Naive thymus-derived CD4-positive, alpha-beta T cell (primary cell): Measurements from ENCODE around the gene ZDHHC19. TPM values are rescaled to one million over a fixed set of nuclear protein-coding genes. Genes with fewer than 3 reads are reported as not detected.

Experiments
- ATAC-seq: fragments of 150-1000 bp; cut with Tn5 transposase; 2 replicates; pipeline ENCODE4 v1.10.0; 2021; ENCODE audit warnings: mild to moderate bottlenecking, moderate library complexity
- CTCF ChIA-PET: fragments of 350-600 bp; sonication (Branson Sonifier 250); formaldehyde crosslinking; loops from one replicate; lab custom pipeline; 2021; ENCODE audit warnings: antibody characterized with exemption; lab: Charles Lee
- POLR2A ChIA-PET: fragments of 350-600 bp; sonication (Branson Sonifier 250); formaldehyde crosslinking; loops from one replicate; lab custom pipeline; 2021; ENCODE audit warnings: antibody characterized with exemption, inconsistent platforms; lab: Charles Lee
- DNase-seq, 9 donors: peaks; one replicate each; pipeline versions ENCODE4 v3.0.0 to v3.0.0-alpha.2; 2020 to 2022; ENCODE audit warnings: mixed read lengths in 1 of 9
- H3K27ac ChIP-seq: one replicate; pipeline ENCODE4 v1.7.0; 2013; ENCODE audit warnings: mild to moderate bottlenecking, low read depth, low read length, moderate library complexity
- H3K27me3 ChIP-seq, 2 donors: one replicate each; pipeline ENCODE4 v1.7.0; 2013; ENCODE audit warnings: low read length in 2 of 2, mild to moderate bottlenecking in 2 of 2, moderate library complexity in 2 of 2; ENCODE audit not compliant: control insufficient read depth in 2 of 2, insufficient read depth in 2 of 2
- H3K36me3 ChIP-seq, 3 experiments: 1 replicate in 2 of 3; 2 replicates in 1 of 3; pipeline ENCODE4 v1.7.0; 2013; ENCODE audit warnings: low read length in 3 of 3, mild to moderate bottlenecking in 3 of 3, moderate library complexity in 1 of 3; ENCODE audit not compliant: insufficient read depth in 3 of 3, control insufficient read depth in 2 of 3
- H3K4me1 ChIP-seq, 2 donors: one replicate each; pipeline ENCODE4 v1.7.0; 2013; ENCODE audit warnings: low read length in 2 of 2, mild to moderate bottlenecking in 2 of 2, moderate library complexity in 1 of 2; ENCODE audit not compliant: control insufficient read depth in 2 of 2, insufficient read depth in 2 of 2
- H3K4me3 ChIP-seq: 2 replicates; pipeline ENCODE4 v1.7.0; 2013; ENCODE audit warnings: mild to moderate bottlenecking, low read length
- H3K9me3 ChIP-seq, 3 experiments: 1 replicate in 2 of 3; 2 replicates in 1 of 3; pipeline ENCODE4 v1.7.0; 2013; ENCODE audit warnings: low read length in 3 of 3; ENCODE audit not compliant: control insufficient read depth in 2 of 3
- H3K27ac Mint-ChIP-seq, 9 donors: one replicate each; pipeline ENCODE4 v1.8.0; 2020 to 2022; ENCODE audit warnings: mixed read lengths in 9 of 9, mild to moderate bottlenecking in 8 of 9, moderate library complexity in 5 of 9, inconsistent platforms in 2 of 9
- H3K27me3 Mint-ChIP-seq, 5 donors: one replicate each; pipeline ENCODE4 v1.8.0; 2021 to 2022; ENCODE audit warnings: mixed read lengths in 5 of 5, mild to moderate bottlenecking in 1 of 5
- H3K36me3 Mint-ChIP-seq, 5 donors: one replicate each; pipeline ENCODE4 v1.8.0; 2020 to 2022; ENCODE audit warnings: mixed read lengths in 5 of 5, mild to moderate bottlenecking in 3 of 5, inconsistent platforms in 1 of 5
- H3K4me1 Mint-ChIP-seq, 7 donors: one replicate each; pipeline ENCODE4 v1.8.0; 2020 to 2022; ENCODE audit warnings: mixed read lengths in 7 of 7, mild to moderate bottlenecking in 3 of 7, inconsistent platforms in 1 of 7
- H3K4me3 Mint-ChIP-seq, 10 donors: one replicate each; pipeline ENCODE4 v1.8.0; 2020 to 2022; ENCODE audit warnings: mild to moderate bottlenecking in 10 of 10, mixed read lengths in 10 of 10, moderate library complexity in 6 of 10, inconsistent platforms in 2 of 10
- H3K9me3 Mint-ChIP-seq, 11 donors: one replicate each; pipeline ENCODE4 v1.8.0; 2020 to 2022; ENCODE audit warnings: mixed read lengths in 11 of 11, mild to moderate bottlenecking in 4 of 11, inconsistent platforms in 1 of 11, moderate library complexity in 1 of 11
- intact Hi-C, 2 donors: fragments of 100-400 bp; cut with micrococcal nuclease; formaldehyde crosslinking; loops; one replicate each; pipeline ENCODE4 v1.15.1; 2023
- polyA plus RNA-seq, 2 donors: library from polyadenylated mRNA; unstranded; fragments of 300-500 nt; fragmentation: Illumina TruSeq; gene quantifications; one replicate each; pipeline ENCODE4 v1.2.3, GENCODE V29; 2021
- total RNA-seq, 6 experiments: library from RNA in 5 of 6; stranded (reverse) in 5 of 6; gene quantifications; 1 replicate in 5 of 6; 2 replicates in 1 of 6; pipeline ENCODE4 v1.2.3 and lab custom pipeline; 2021 to 2026

ZDHHC19 gene
- total and polyA plus RNA-seq, 7 experiments from 2014 or later, result 0.58 TPM; not detected in 6

DNA sequence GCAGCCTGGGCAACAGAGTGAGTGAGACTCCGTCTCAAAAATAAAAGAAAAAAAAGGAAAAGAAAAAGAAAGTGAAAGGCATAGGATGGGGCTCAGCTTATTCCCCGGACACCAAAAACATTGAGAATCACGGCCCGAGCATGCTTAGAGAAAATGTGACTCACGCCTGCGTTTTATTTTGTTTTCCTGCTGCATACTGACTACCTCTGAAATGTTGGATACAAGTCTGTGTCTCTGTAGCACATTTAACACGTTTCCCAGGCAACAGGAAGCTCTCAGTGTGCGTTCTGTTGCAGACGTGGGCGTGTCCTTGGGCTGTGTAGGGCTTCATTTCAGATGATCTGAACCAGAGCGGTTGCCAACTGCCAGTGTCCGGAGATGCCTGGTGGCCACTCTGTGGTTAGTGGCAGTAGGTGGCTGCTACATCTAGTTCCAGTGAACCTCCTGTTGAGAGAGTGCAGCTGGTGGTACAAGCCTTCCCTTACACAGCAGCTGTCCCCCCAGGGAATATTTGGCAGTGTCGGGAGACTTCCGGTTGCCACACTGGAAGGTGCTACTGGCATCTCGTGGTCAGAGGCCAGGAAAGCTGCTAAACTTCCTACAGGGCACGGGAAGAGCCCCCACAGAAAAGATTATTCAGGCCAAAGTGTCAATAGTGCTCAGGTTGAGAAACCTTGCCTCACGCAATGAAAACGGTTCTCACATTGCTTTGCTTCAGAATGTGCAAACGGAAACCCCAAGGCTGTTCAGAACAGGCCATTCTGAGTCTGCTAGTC is 8.2 kb upstream of the ZDHHC19 start:
- CTCF ChIA-PET, result interaction anchor here (0.5 to 1.4 kb wide), 2 partner anchors 143 to 145 kb away, joined by 3 to 4 read pairs; no protein-coding TSS in a partner anchor
- Mint-ChIP-seq H3K4me3 (peak overlapping the region; percentile 76 to 89 (median 82)), H3K27me3 (peaks cover 0 to 5% (median 4%) of the 10 kb centered on the region in 5 donors), H3K9me3 (peaks cover 0 to 2% (median 0%) of the 10 kb centered on the region in 11 donors), H3K27ac (peak overlapping the region; percentile 87 to 98 (median 91)), H3K36me3 (no peaks in the 10 kb centered on the region), H3K4me1 (peaks cover 10 to 20% (median 15%) of the 10 kb centered on the region in 7 donors)
- POLR2A ChIA-PET, result interaction anchor here (0.8 to 1.1 kb wide), 3 partner anchors 139 to 336 kb away, joined by 3 to 6 read pairs (median 3); no protein-coding TSS in a partner anchor
- peak overlapping the region; percentile 60 for H3K27ac ChIP-seq
- no peaks in the 10 kb centered on the region for H3K36me3 ChIP-seq
- H3K4me1 ChIP-seq, result peaks cover 6 to 7% of the 10 kb centered on the region in 2 donors
- no peaks in the 10 kb centered on the region for H3K9me3 ChIP-seq
- intact Hi-C loops, result loop anchor here in 1 of 2 donors (1.0 to 5.0 kb wide), 4 partner anchors 11 to 137 kb away; partner anchors contain the start of genes DYNLT2B and TFRC
- peak overlapping the region; percentile 49 for H3K4me3 ChIP-seq
- H3K27me3 ChIP-seq, result no peaks in the 10 kb centered on the region
- ATAC-seq (peak; percentile 96), DNase-seq (peak in 8 of 9 donors; percentile 56 to 90 (median 80))

DNA sequence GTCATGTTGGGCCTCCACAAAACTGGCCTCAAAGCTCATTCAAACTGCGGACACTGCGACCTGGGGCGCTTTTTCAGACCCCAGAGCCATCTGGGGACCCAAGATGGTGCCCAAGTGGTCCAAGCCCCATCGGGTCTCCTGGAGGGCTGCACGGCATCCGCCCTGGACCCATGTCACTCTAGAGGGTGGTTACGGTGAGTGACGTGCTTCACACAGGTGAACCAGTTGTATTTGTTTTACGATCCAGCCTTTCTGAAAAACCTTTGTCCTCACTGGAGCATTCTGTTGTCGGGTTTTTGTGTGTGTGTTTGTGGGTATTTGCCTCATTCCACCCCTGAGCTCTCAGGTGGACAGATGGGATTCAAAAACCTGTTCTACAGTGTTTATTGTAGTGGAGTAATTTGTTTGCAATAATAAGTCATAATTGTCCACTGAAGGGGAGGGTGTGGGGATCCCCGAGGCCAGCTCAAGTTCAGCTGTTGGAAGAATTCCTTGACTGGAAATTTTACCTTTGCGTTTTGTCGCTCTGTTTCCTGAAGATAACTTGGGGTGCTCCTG is 7.0 kb upstream of the ZDHHC19 start:
- H3K4me1 ChIP-seq, result peaks cover 6 to 7% of the 10 kb centered on the region in 2 donors
- no peak overlapping the region for H3K4me3 ChIP-seq
- intact Hi-C loops, result loop anchor here in 1 of 2 donors (5.0 kb wide), 1 partner anchor 99 kb away; the partner anchor contains the start of gene DYNLT2B
- H3K36me3 Mint-ChIP-seq, result no peaks in the 10 kb centered on the region
- ChIA-PET CTCF (no interaction called here), POLR2A (interaction anchor here (0.6 kb wide), 1 partner anchor 108 kb away, joined by 3 read pairs; no protein-coding TSS in a partner anchor)
- no peaks in the 10 kb centered on the region for H3K9me3 ChIP-seq
- H3K36me3 ChIP-seq, result no peaks in the 10 kb centered on the region
- peak overlapping the region in 6 of 10 donors; percentile 27 to 83 (median 51) for H3K4me3 Mint-ChIP-seq
- no peak overlapping the region for H3K27ac ChIP-seq
- H3K27me3 Mint-ChIP-seq, result peaks cover 0 to 5% (median 2%) of the 10 kb centered on the region in 5 donors
- no peak for ATAC-seq
- H3K27me3 ChIP-seq, result no peaks in the 10 kb centered on the region
- peaks cover 10 to 20% (median 15%) of the 10 kb centered on the region in 7 donors for H3K4me1 Mint-ChIP-seq
- no peak for DNase-seq
- peak overlapping the region in 7 of 9 donors; percentile 55 to 94 (median 88) for H3K27ac Mint-ChIP-seq
- H3K9me3 Mint-ChIP-seq, result peaks cover 0 to 2% (median 0%) of the 10 kb centered on the region in 11 donors

DNA sequence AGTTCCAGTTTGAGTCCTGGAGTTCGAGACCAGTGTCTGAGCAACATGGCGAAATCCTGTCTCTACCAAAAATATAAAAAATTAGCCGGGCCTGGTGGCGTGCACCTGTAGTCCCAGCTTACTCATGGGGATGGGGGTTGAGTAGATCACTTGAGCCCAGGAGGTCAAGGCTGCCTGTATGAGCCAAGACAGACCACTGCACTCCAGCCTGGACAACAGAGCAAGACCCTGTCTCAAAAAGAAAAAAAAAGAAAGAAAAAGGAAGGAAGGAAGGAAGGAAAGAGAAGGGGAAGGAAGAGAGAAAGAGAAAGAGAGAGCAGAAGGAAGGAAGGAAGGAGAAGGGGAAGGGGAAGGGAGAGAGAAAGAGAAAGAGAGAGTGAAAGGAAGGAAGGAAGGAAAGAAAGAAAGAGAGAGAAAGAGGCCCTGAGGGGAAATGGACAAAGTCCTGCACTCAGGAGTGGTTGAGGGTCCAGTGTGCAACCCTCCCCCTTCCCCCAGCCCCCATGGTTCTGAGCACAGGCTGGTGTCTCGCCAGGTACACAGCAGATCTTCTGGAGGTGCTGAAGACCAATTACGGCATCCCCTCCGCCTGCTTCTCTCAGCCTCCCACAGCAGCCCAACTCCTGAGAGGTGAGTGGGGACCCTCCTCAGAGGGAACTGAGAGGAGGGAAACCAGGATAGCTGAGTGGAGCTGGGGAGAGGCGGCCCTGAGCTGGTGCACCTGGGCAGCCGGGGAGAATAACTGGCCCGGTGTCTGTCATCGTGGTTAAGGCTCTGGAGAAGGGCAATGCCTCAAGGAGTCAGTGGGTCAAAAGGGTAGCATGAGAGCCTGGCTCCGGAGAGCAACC is 6.3 kb upstream of the ZDHHC19 start:
- no peak for ATAC-seq
- DNase-seq, result no peak
- peaks cover 0 to 2% (median 0%) of the 10 kb centered on the region in 11 donors for H3K9me3 Mint-ChIP-seq
- no peaks in the 10 kb centered on the region for H3K27me3 ChIP-seq
- no peak overlapping the region for H3K27ac ChIP-seq
- H3K4me1 ChIP-seq, result peaks cover 6 to 7% of the 10 kb centered on the region in 2 donors
- H3K4me1 Mint-ChIP-seq, result peaks cover 10 to 20% (median 15%) of the 10 kb centered on the region in 7 donors
- no peaks in the 10 kb centered on the region for H3K9me3 ChIP-seq
- H3K36me3 ChIP-seq, result no peaks in the 10 kb centered on the region
- ChIA-PET POLR2A (interaction anchor here (0.6 kb wide), 2 partner anchors 304 to 377 kb away, joined by 3 read pairs; no protein-coding TSS in a partner anchor), CTCF (no interaction called here)
- H3K36me3 Mint-ChIP-seq, result no peaks in the 10 kb centered on the region
- intact Hi-C loops, result loop anchor here in 1 of 2 donors (5.0 kb wide), 1 partner anchor 100 kb away; the partner anchor contains the start of gene DYNLT2B
- H3K4me3 ChIP-seq, result no peak overlapping the region
- no peaks in the 10 kb centered on the region for H3K27me3 Mint-ChIP-seq
- peak overlapping the region in 6 of 9 donors; percentile 47 to 87 (median 82) for H3K27ac Mint-ChIP-seq
- peak overlapping the region in 5 of 10 donors; percentile 27 to 63 (median 39) for H3K4me3 Mint-ChIP-seq

DNA sequence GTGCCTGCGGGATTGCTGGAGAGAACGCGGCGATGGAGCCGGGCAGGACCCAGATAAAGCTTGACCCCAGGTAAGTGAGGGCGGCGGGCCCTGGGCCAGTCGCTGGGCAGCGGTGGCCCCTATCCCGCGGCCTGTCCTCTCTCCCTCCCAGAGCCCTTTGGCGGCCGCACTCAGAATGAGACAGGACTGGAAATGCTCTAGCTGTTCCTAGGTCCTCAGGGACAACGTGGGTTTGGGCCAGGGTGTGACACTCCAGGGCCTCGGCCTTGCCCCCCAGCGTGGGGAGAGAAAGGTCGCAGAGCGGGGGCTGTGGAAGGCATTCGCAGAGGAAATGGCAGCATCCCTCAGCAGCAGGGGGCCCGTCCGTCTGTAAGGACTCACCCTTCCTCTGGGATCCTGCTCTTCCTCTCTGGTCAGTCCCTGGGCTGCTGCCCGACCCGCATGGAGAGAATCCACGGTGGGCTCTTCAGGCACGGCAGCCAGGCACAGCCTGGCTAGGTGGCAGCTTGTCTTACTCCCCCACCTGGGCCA is 5.5 kb upstream of the ZDHHC19 start:
- Histone ChIP-seq H3K9me3 (no peaks in the 10 kb centered on the region), H3K4me3 (no peak overlapping the region), H3K4me1 (peaks cover 6 to 7% of the 10 kb centered on the region in 2 donors), H3K27ac (no peak overlapping the region), H3K36me3 (no peaks in the 10 kb centered on the region), H3K27me3 (no peaks in the 10 kb centered on the region)
- H3K36me3 Mint-ChIP-seq, result no peaks in the 10 kb centered on the region
- no peak for ATAC-seq
- H3K4me1 Mint-ChIP-seq, result peaks cover 10 to 20% (median 15%) of the 10 kb centered on the region in 7 donors
- ChIA-PET CTCF (no interaction called here), POLR2A (interaction anchor here (0.6 kb wide), 2 partner anchors 304 to 378 kb away, joined by 3 read pairs; no protein-coding TSS in a partner anchor)
- intact Hi-C loops, result loop anchor here in 1 of 2 donors (5.0 kb wide), 1 partner anchor 101 kb away; the partner anchor contains the start of gene DYNLT2B
- no peaks in the 10 kb centered on the region for H3K27me3 Mint-ChIP-seq
- no peak overlapping the region for H3K27ac Mint-ChIP-seq
- DNase-seq, result no peak
- no peak overlapping the region for H3K4me3 Mint-ChIP-seq
- peaks cover 0 to 2% (median 0%) of the 10 kb centered on the region in 11 donors for H3K9me3 Mint-ChIP-seq

DNA sequence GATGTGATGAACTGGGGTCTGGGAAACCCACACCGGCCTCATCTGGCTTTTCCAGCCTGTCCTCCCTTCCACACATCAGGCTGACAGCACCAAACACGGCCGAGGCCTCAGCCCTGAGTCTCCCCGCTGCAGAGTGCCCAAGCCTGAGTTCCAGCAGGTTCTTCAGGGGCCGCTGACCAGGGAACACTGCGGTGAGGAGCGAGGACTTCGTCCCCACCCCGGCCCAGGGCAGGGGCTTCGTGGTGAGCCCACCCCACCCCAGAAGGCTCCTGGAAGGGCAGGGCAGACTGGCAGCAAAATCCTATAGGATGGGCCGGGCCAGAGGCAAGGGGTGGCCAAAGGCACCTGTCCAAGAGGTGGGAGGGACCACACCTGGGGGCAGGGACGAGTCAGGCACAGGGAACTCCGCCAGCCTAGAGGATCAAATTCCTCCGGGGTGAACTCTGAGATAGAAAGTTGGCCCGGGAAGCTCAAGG is 4.9 kb upstream of the ZDHHC19 start, which contains the start of gene SLC51A:
TSS of gene SLC51A (plus strand) at position 446 of the 476 bp plus-strand sequence. CDS start 179 bp downstream, outside the sequence.
- Histone ChIP-seq H3K9me3 (no peaks in the 10 kb centered on the region), H3K27me3 (no peaks in the 10 kb centered on the region), H3K27ac (no peak within 1 kb of the TSS), H3K4me1 (peaks cover 6 to 7% of the 10 kb centered on the region in 2 donors), H3K36me3 (no peaks in the 10 kb centered on the region), H3K4me3 (no peak within 1 kb of the TSS)
- ATAC-seq (no peak), DNase-seq (no peak)
- ChIA-PET POLR2A (interaction anchor here (0.6 kb wide), 1 partner anchor 537 kb away, joined by 3 read pairs; no protein-coding TSS in a partner anchor), CTCF (interaction anchor here (1.0 kb wide), 1 partner anchor 143 kb away, joined by 5 read pairs; no protein-coding TSS in a partner anchor)
- H3K9me3 Mint-ChIP-seq, result peaks cover 0 to 2% (median 0%) of the 10 kb centered on the region in 11 donors
- H3K36me3 Mint-ChIP-seq, result no peaks in the 10 kb centered on the region
- H3K27me3 Mint-ChIP-seq, result no peaks in the 10 kb centered on the region
- peak within 1 kb of the TSS in 6 of 9 donors; percentile 59 to 87 (median 82) for H3K27ac Mint-ChIP-seq
- peaks cover 10 to 20% (median 15%) of the 10 kb centered on the region in 7 donors for H3K4me1 Mint-ChIP-seq
- H3K4me3 Mint-ChIP-seq, result peak within 1 kb of the TSS in 5 of 10 donors; percentile 16 to 63 (median 32)
- intact Hi-C loops, result loop anchor here in 1 of 2 donors (5.0 kb wide), 1 partner anchor 101 kb away; the partner anchor contains the start of gene DYNLT2B
